Measurements from ENCODE around the gene HOGA1.
"Not testable (repeated sequence)": the region's sequence is repeated elsewhere in the genome, so short reads cannot be mapped to it uniquely, and the experiment has no call there.

HOGA1 gene

DNA sequence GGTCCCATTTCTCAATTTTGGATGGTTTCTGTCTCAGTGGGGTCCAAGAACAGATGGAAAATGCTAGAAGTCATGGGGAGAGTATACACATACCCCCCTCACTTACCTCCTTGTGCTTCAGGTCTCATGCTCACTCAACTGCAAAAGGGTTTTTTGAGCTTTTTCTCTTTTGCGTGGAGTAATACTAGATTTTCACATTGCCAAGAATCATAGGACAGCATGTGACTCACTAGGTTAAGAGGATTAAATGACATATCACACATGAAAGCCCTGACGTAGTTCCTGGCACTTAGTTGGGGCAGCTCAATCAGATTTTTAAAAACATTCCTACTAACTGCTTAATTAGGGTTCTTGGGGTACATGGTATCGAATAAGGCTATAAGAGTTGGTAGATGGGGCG lies 60.7 kb downstream of the HOGA1 start:
- DNase-seq (ENCODE audit: low read depth in 2 of 3, low spot score in 1 of 3) = no peak

DNA sequence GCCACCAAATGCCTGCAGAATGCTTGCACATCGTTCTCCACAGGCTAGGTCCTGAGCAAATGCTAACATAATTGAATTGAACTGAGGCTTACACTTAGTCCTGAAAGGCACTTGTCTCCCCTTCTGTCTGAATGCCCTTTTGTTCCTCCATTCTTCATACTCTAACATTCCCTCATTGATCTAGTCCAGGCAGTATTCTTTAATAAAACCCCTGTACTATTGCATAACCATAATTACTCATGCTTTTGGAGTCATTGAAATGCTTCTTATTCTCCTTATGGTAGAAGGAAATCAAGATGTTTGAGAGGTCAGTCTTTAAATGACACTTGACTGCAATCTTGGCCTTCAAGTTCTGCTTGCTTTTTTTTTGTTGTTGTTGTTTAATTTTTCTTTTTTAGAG lies 63.4 kb downstream of the HOGA1 start:
- no peak for DNase-seq (ENCODE audit: low read depth in 2 of 3, low spot score in 1 of 3)

DNA sequence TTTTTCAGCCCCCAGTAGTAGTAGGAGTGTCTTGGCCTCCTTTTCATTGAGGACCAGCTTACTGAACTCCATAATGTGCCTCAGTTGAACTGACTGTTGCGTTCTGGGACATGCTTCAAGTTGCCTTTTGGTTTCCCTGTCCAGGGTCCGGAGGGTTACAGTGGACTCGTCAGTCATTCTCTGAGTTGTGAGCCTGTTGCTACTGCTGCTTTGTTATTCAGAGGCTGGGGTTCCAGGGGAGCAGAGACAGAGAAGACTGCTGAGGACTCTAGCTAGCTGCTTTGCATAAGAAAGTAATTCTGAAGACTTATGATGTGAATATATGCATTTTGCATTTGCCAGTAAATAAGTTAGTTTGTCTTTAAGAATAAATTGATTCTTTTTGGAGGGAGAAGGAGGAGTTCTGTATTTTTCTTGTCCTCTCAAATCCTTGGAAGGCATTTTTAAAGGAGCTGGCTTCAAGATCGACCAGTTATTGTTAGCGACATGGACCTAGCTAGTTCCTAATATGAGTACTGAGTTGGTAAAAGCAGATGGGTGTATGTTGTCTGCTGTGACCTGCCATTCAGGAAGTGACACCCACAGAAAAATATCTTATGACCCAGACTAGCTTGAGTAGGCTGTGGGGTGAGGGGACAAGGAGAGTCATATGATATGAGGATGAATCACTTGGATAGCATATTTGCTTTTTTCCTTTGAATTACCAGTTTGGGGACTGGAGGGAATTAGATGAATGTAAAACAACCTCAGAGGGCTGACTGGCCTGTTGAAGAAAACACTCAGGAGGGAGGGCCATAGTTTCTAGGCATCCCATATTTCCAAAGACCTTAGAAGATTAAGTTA lies 64.6 kb downstream of the HOGA1 start:
- DNase-seq (ENCODE audit: low read depth in 2 of 3, low spot score in 1 of 3) = peak; percentile 16 to 25 (median 24)

DNA sequence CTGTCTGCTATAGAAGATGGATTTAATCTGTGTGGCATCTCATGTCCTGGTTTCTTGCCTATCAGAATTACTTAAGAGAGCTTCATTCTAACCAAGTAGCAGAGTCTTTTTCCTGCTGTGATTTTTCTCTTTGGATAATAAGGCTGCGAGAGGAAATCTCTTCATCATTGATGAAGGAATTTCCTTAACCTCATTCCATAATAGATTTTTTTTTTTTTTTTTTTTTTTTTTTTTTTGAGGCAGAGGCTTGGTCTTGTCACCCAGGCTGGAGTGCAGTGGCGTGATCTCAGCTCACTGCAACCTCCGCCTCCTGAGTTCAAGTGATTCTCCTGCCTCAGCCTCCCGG lies 65.2 kb downstream of the HOGA1 start:
- not testable (repeated sequence) for DNase-seq (ENCODE audit: low read depth in 2 of 3, low spot score in 1 of 3)

DNA sequence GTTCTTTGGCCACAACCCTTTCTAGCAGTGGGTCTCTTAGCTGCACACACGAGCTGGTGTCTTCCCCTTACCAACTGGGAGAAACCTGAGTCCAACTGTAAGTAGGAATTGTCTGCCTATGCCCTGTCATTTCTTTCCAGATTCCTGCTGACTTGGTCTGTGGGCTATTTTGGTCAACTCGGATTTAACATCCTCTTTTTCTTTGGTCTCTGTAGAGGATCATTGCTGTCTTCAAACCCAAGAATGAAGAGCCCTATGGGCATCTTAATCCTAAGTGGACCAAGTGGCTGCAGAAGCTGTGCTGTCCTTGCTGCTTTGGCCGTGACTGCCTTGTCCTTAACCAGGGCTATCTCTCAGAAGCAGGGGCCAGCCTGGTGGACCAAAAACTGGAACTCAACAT lies 66.5 kb downstream of the HOGA1 start:
- no peak for DNase-seq (ENCODE audit: low read depth in 2 of 3, low spot score in 1 of 3)

DNA sequence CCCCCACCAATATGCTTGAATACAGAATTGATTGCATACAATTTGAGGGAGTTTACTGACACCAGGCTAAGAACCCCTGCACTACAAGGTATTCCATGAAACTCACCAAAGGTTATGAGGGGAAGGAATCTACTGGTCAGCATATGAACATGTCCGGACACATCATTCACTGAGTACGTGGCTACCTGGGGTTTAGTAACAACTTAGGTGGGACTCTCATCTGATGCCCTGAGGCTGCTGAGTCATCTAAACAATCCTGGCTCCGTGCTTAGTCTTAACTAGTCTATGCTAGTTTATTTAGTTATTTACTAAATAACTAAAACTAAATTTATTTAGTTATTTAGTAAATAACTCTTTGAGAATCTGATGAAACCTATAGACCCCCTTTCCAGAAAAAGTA lies 67.6 kb downstream of the HOGA1 start:
- no peak for DNase-seq (ENCODE audit: low read depth in 2 of 3, low spot score in 1 of 3)

DNA sequence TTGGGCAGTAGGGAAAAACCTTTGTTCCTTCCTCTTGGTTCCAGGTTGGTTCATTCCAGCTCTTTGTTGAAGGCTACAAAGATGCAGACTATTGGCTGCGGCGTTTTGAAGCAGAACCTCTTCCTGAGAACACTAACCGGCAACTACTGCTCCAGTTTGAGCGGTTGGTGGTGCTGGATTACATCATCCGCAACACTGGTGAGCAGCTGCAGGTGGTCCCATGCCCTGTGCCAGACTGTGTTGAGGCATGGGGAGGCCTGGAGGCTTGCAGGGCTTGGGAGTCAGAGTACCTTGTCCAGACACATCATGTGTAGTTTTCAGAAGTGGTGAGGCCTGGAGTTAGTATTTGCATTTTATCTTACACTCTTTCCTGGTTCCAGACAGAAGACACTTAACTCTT lies 72.6 kb downstream of the HOGA1 start:
- no peak for DNase-seq (ENCODE audit: low read depth in 2 of 3, low spot score in 1 of 3)

DNA sequence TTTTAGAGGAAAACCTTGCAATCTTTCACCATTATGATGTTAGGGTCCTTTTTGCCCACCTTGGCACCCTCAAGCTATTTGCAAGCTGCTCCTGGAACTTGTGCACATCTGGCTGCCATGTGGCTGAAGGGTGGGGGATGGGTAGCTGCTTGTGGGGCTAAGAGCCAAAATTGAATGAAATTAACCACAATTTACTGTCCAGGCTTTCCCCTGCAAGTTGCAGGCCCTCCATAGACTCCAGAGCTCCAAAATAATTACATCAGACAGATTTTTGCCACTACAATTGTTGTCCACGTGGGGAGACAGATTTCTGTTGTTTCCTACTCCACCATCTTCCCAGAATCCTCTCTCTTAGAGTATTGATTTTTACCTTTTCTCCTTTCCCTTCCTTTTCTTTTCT lies 75.4 kb downstream of the HOGA1 start:
- DNase-seq (ENCODE audit: low read depth in 2 of 3, low spot score in 1 of 3) = no peak

Measured in stimulated activated CD4-positive, alpha-beta T cell treated with anti-CD3 and anti-CD28 coated beads, Interleukin-12 subunit alpha, Interleukin-12 subunit beta, amount 100 ng/mL, for 48 hours (primary cell).